Suprapubic skin (tissue), 4 donors: ENCODE data around the gene KSR2.

ENCODE experiments used
- CTCF ChIP-seq, 2 donors: fragments of 200-600 bp in 1 of 2; fragments of 450-650 bp in 1 of 2; sonication (generic) in 1 of 2; IDR thresholded peaks; one replicate each; pipeline ENCODE4 v1.5.1; 2016 to 2019; ENCODE audit warnings: antibody characterized with exemption in 2 of 2, mild to moderate bottlenecking in 1 of 2, moderate library complexity in 1 of 2
- POLR2A ChIP-seq, 2 donors: fragments of 450-650 bp; IDR thresholded peaks; one replicate each; pipeline ENCODE4 v1.6.1; 2017; ENCODE audit warnings: antibody characterized with exemption in 2 of 2, mild to moderate bottlenecking in 2 of 2, moderate library complexity in 2 of 2
- POLR2AphosphoS5 ChIP-seq, 3 donors: sonication (generic); formaldehyde crosslinking; IDR thresholded peaks; one replicate each; pipeline ENCODE4 v1.6.1; 2017; ENCODE audit warnings: antibody characterized with exemption in 3 of 3

DNA sequence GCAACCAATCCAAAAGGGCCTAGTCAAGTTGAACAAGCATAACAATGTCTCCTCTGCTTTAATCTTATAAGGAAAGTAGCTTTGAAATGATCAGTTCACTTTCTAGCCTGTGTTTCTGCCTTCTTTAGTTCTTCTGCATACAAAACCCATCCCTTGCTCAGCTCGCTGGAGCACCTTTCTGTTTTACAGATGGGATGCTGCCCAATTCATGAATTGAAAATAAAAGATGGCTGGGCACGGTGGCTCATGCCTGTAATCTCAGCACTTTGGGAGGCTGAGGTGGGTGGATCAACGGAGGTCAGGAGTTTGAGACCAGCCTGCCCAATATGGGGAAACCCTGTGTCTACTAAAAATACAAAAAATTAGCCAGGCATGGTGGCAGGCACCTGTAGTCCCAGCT is 43.2 kb upstream of the KSR2 start:
- TF ChIP-seq POLR2AphosphoS5 (IDR thresholded peaks at IDR 0.05) (no peak), POLR2A (IDR thresholded peaks at IDR 0.05) (no peak), CTCF (IDR thresholded peaks at IDR 0.05) (no peak)
